Natural killer cell (primary cell): ENCODE data around the gene CERS3. TPM values are rescaled to one million over a fixed set of nuclear protein-coding genes. Genes with fewer than 3 reads are reported as not detected.

Experiments used
- ATAC-seq, 3 donors: fragments of 150-1000 bp in 2 of 3; fragments of 200-7000 bp in 1 of 3; cut with Tn5 transposase; 1 replicate in 1 of 3; 2 replicates in 2 of 3; pipeline ENCODE4 v1.10.0; 2021; ENCODE audit warnings: mild to moderate bottlenecking in 2 of 3, moderate library complexity in 2 of 3
- DNase-seq, 2 donors: peaks; one replicate each; pipeline versions ENCODE4 v3.0.0 to v3.0.0-alpha.2; 2013 to 2021; ENCODE audit warnings: mixed read lengths in 1 of 2
- H3K27ac ChIP-seq: one replicate; pipeline ENCODE4 v1.5.1; 2013; ENCODE audit warnings: mild to moderate bottlenecking, low read length
- H3K27me3 ChIP-seq: one replicate; pipeline ENCODE4 v1.6.1; 2013; ENCODE audit warnings: low read length; ENCODE audit not compliant: control insufficient read depth, insufficient read depth
- H3K36me3 ChIP-seq: one replicate; pipeline ENCODE4 v1.6.1; 2013; ENCODE audit warnings: low read length; ENCODE audit not compliant: control insufficient read depth, insufficient read depth
- H3K4me1 ChIP-seq: one replicate; pipeline ENCODE4 v1.6.1; 2013; ENCODE audit warnings: low read length; ENCODE audit not compliant: control insufficient read depth, insufficient read depth
- H3K4me3 ChIP-seq: one replicate; pipeline ENCODE4 v1.5.1; 2013; ENCODE audit warnings: low read length
- H3K9me3 ChIP-seq: one replicate; pipeline ENCODE4 v1.6.1; 2013; ENCODE audit warnings: low read length; ENCODE audit not compliant: control insufficient read depth, insufficient read depth
- H3K27ac Mint-ChIP-seq, 2 donors: one replicate each; pipeline ENCODE4 v1.8.0; 2022; ENCODE audit warnings: mild to moderate bottlenecking in 2 of 2, mixed read lengths in 2 of 2, moderate library complexity in 1 of 2
- H3K27me3 Mint-ChIP-seq, 2 donors: one replicate each; pipeline ENCODE4 v1.8.0; 2022; ENCODE audit warnings: low read depth in 2 of 2, mixed read lengths in 2 of 2
- H3K36me3 Mint-ChIP-seq: one replicate; pipeline ENCODE4 v1.8.0; 2022; ENCODE audit warnings: mixed read lengths
- H3K4me1 Mint-ChIP-seq, 2 donors: one replicate each; pipeline ENCODE4 v1.8.0; 2022; ENCODE audit warnings: mixed read lengths in 2 of 2
- H3K4me3 Mint-ChIP-seq: one replicate; pipeline ENCODE4 v1.8.0; 2022; ENCODE audit warnings: mild to moderate bottlenecking, moderate library complexity, mixed read lengths
- H3K9me3 Mint-ChIP-seq, 2 donors: one replicate each; pipeline ENCODE4 v1.8.0; 2022; ENCODE audit warnings: mixed read lengths in 2 of 2
- CTCF ChIP-seq: fragments of 200-600 bp; IDR thresholded peaks from one replicate; pipeline ENCODE4 v1.8.0; 2022; ENCODE audit warnings: antibody characterized with exemption
- WGBS: methylation state at CpG from one replicate; pipeline ENCODE4 v1.1.7; 2013; ENCODE audit warnings: missing lambda C conversion rate; ENCODE audit not compliant: insufficient coverage; 5-methylcytosine and 5-hydroxymethylcytosine counted together
- intact Hi-C: fragments of 100-400 bp; cut with micrococcal nuclease; formaldehyde crosslinking; loops from one replicate; pipeline ENCODE4 v1.14.2; 2022
- total RNA-seq, 4 donors: library from RNA; stranded (reverse); fragments of 120-200 nt in 1 of 4; gene quantifications; one replicate each; pipeline versions ENCODE4 v1.2.3 to v1.2.4, GENCODE V29; 2013 to 2022

The CERS3 gene
- total RNA-seq, 3 donors from 2014 or later (not counting 1 experiment from before 2014, with no cell fraction given), result 0.40 to 0.90 (median 0.48) TPM

GRCh38 chr15:100350434-100351226, 178.1 kb downstream of the CERS3 start:
- DNase-seq, result no peak
- H3K27me3 Mint-ChIP-seq, result peaks cover 18% of the 10 kb centered on the region in 2 donors

More at GRCh38 chr15:100350434-100351226, 178.1 kb downstream of the CERS3 start:
- H3K4me1 Mint-ChIP-seq, result peaks cover 13 to 26% of the 10 kb centered on the region in 2 donors
- WGBS, result 67% methylated on average over 19 of the region's 19 CpGs
- H3K9me3 ChIP-seq, result no peaks in the 10 kb centered on the region
- H3K36me3 Mint-ChIP-seq, result no peaks in the 10 kb centered on the region
- H3K9me3 Mint-ChIP-seq, result no peaks in the 10 kb centered on the region
- no peak overlapping the region for H3K27ac ChIP-seq
- ATAC-seq, result no peak
- no peaks in the 10 kb centered on the region for H3K36me3 ChIP-seq
- peak overlapping the region; percentile 99 for H3K4me3 Mint-ChIP-seq
- intact Hi-C loops, result loop anchor here (1.0 kb wide), 1 partner anchor 8 kb away; no protein-coding TSS in a partner anchor
- H3K27ac Mint-ChIP-seq, result peak overlapping the region; percentile 94 to 96
- H3K4me1 ChIP-seq, result peaks cover 8% of the 10 kb centered on the region
- H3K4me3 ChIP-seq, result no peak overlapping the region
- no peak for TF ChIP-seq CTCF
- H3K27me3 ChIP-seq, result peaks cover 4% of the 10 kb centered on the region

Other genes starting within 250 kb of the CERS3 start
- 1 to 10 TPM; 4.8 to 9.5 (median 5.3) TPM for gene ADAMTS17, start 187.0 kb downstream of the CERS3 start, total RNA-seq
- gene LINS1, start 73.2 kb upstream of the CERS3 start, total RNA-seq, result 10 to 100 TPM; 26.1 to 28.2 (median 26.7) TPM
- 10 to 100 TPM; 16.1 to 23.1 (median 20.5) TPM for gene ASB7, start 73.6 kb upstream of the CERS3 start, total RNA-seq